AG10803 (cell line): ENCODE data around the gene OPHN1.

Source experiments
- DNase-seq: peaks from one replicate; pipeline ENCODE4 v3.0.0; 2010; ENCODE audit warnings: low read depth
- H3K4me3 ChIP-seq: 2 replicates; pipeline ENCODE4 v1.5.1; 2011; ENCODE audit warnings: mild to moderate bottlenecking, low read length, control low read depth
- TF ChIP-seq, protein P1 (sequence below): conservative IDR thresholded peaks from 2 replicates; pipeline ENCODE4 v1.5.1; 2011; ENCODE audit warnings: mild to moderate bottlenecking, low read length, control low read depth, inconsistent platforms

OPHN1 gene

DNA sequence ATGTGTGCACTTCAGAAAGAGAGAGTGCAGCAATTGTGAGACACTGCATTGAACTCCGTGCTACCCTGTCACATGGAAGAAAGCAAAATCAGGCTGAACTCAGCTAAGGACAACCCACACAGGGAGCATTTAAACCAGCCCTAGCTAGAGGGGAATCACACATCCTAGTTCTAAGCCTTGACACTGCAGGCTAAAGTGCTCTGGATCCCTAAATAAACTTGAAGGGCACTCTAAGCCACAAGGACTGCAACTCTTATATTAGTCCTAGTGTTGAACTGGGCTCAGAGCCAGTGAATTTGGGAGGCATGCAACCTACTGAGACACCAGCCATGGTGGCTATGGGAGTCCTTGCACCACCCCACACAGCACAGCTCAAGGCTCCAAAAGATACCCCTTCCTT, 311.9 kb downstream of the OPHN1 start:
- H3K4me3 ChIP-seq: no peak overlapping the region
- TF ChIP-seq, protein P1, sequence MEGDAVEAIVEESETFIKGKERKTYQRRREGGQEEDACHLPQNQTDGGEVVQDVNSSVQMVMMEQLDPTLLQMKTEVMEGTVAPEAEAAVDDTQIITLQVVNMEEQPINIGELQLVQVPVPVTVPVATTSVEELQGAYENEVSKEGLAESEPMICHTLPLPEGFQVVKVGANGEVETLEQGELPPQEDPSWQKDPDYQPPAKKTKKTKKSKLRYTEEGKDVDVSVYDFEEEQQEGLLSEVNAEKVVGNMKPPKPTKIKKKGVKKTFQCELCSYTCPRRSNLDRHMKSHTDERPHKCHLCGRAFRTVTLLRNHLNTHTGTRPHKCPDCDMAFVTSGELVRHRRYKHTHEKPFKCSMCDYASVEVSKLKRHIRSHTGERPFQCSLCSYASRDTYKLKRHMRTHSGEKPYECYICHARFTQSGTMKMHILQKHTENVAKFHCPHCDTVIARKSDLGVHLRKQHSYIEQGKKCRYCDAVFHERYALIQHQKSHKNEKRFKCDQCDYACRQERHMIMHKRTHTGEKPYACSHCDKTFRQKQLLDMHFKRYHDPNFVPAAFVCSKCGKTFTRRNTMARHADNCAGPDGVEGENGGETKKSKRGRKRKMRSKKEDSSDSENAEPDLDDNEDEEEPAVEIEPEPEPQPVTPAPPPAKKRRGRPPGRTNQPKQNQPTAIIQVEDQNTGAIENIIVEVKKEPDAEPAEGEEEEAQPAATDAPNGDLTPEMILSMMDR: no peak
- DNase-seq: no peak

DNA sequence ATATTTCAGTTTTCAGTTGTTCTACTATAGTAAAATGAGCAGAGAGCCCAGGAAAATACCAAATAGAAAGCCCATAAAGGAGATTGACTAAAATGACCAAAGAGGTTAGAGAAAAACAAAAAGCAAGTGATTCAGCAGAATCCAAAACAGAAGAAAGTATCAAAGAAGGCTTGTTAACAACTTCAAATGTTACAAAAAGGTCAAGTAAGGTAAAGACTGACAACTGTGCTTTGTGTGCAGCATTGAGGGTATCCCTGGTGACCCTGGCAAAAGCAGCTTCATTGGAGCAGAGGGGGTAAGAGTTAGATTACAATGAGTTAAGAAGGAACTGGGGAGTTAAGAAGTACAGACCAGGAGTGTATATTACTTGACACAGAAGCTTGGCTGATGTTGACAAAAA, 317.9 kb downstream of the OPHN1 start:
- TF ChIP-seq, protein P1: no peak
- H3K4me3 ChIP-seq: no peak overlapping the region
- DNase-seq: no peak

DNA sequence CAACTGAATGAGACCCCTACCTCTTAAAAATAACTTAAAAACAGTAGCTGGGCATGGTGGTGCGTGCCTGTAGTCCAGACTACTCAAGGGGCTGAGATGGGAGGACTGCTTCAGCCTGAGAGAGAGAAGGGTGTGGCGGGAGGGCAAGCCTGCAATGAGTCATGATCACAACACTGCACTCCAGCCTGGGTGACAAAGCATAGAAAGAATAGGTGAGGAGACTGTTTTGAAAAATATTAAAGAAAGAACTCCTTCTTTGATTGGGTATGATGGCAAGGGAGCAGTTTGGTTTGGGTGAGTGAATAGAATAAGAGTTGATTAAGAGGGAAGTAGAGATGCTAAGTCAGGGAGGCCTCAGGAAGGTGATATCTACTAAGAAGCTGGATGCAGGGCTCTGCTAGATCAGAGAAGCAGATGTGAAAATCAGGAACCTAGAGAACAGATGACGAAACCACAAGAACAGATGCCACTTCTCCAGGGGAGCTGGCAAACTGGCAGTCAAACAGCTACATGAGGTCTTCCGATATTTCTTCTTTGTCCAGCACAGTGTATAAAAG, 318.6 kb downstream of the OPHN1 start:
- TF ChIP-seq, protein P1: no peak
- peak; percentile 10 for DNase-seq
- H3K4me3 ChIP-seq: no peak overlapping the region

DNA sequence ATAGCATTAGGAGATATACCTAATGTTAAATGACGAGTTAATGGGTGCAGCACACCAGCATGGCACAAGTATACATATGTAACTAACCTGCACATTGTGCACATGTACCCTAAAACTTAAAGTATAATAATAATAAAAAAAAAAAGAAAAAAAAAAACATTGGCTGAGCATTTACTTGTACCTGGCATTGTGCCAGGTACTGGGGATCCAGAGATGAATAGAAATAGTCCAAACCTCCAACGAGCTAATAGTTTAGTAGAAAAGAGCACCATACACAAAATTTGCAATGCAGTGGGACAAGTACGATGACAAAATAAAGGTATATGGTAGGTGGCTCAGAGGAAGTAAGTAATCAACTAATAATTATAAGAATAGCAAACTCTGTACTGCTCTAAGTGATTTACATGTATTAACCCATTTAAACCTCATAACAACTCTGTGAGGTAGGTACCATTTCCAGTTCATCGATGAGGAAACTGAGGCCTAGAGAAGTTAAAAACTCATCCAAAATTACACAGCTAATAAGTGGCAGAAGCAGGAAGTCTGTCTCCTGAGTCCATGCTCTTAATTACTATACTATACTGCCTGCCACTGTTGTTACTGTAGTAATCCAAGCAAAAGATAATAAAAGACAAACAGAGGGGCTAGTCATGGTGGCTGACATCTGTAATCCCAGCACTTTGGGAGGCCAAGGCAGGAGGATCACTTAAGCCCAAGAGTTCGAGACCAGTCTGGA, 319.3 kb downstream of the OPHN1 start:
- H3K4me3 ChIP-seq: no peak overlapping the region
- TF ChIP-seq, protein P1: no peak

DNA sequence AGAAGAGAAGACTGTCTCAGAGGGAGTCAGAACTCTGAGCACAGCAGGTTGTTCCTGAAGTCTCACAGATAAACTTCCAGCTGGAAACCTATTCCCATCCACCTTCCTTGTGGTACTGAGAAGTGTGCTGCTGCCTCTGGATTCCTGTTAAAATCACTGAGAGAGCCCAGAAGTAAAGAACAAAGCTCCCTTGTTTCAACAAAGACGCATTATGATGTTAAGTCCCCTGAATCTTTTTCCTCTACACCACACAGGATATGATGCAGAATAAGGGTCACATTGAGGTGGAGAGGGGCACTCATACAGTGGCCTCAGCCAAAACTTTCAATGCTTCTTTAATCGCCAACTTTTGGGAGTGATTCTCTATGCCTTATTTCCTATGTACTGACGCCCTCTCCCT, 321.0 kb downstream of the OPHN1 start:
- DNase-seq: no peak
- TF ChIP-seq, protein P1: no peak

More for the DNA sequence above, 319.3 kb downstream of the OPHN1 start:
- no peak for DNase-seq

DNA sequence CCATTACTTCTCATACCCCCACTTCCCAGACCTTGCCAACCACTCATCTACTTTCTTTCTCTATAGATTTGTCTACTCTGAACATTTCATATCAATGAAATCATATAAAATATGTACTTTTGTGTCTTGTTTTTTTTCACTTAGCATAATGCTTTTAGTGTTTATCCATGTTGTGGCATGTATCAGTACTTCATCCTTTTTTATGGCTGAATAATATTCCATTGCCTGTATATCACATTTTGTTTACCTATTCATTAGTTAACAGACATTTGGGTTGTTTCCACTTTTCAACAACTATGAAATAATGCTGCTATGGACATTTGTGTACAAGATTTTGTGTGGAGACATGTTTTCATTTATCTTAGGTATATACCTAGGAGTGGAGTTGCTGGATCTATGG, 324.1 kb downstream of the OPHN1 start:
- no peak for DNase-seq
- TF ChIP-seq, protein P1: no peak
- H3K4me3 ChIP-seq: no peak overlapping the region

More for the DNA sequence above, 321.0 kb downstream of the OPHN1 start:
- H3K4me3 ChIP-seq: no peak overlapping the region

DNA sequence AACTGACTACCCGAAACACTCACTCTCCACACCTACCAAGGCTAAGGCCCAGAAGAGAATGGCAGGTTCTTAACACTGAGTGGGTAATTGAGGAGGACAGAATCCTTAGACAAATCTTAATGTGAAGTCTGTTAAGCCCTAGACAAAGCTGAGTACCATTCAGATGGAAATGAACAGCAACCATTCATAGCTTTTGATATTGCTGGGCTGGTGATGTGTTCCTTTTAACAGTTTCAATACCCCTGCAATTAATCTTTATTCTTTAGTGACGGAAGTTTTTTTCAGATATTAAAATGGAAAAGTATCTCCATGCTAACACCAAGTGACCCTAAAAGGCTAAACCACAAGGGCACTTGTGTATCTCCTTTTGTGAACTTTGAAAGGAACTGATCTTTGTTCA, 334.9 kb downstream of the OPHN1 start:
- DNase-seq: no peak

More for the DNA sequence above, 334.9 kb downstream of the OPHN1 start:
- TF ChIP-seq, protein P1: no peak
- no peak overlapping the region for H3K4me3 ChIP-seq
